Tibial nerve (tissue), 4 donors: Measurements from ENCODE around the gene ADAMTS17.

Source experiments
- EP300 ChIP-seq, 2 donors: sonication (generic); formaldehyde crosslinking; IDR thresholded peaks; one replicate each; pipeline ENCODE4 v1.6.1; 2017; ENCODE audit warnings: antibody characterized with exemption in 2 of 2, mild to moderate bottlenecking in 1 of 2
- POLR2A ChIP-seq, 2 donors: fragments of 450-650 bp; IDR thresholded peaks; one replicate each; pipeline ENCODE4 v1.6.1; 2017; ENCODE audit warnings: antibody characterized with exemption in 2 of 2, mild to moderate bottlenecking in 2 of 2, moderate library complexity in 2 of 2
- TF ChIP-seq, protein P1 (sequence below), 5 experiments: fragments of 200-600 bp in 3 of 5; fragments of 450-650 bp in 2 of 5; sonication (generic) in 3 of 5; IDR thresholded peaks; one replicate each; pipeline ENCODE4 v1.5.1; 2016 to 2019; ENCODE audit warnings: antibody characterized with exemption in 5 of 5, mild to moderate bottlenecking in 3 of 5, moderate library complexity in 2 of 5

DNA sequence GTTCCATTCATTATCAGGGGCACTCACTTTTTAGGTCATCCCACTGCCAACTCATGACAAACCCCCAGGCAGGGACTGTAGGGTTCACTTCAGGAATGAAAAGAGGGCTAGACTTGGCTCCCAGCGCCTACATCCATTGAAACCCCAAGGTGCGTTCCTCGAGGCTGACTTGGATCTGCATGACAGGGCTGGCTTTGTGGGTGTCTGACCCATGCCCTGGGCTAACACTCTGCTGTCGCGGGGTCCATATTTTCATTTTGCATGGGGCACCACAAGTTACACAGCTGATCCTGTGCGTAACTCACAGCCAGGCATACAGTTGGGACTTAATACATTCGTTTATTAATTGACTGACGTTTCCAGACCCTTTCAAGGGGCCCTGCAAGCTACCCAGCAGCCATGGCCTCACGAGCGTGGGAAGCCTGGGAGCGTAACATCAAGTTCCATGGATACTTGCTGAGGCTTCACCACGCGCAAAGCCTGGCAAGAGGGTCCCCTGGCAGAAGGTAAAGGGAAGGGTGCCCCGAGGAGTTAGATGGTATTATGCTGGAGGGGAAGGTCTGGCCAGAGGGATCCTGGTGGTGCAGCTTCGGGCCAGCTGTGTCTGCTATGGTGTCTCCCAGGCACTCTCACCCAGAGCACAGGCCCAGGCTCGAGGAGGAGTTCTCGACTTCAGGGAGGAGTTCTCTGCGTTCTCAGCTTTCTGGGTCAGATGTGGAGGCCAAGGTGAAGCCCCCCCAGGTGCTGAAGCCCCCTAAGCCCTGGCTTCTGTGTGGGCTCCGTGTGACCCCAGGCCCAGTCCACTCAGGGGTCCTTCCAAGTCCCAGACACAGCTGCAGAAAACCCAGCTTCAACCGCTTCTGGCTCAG, 85.4 kb downstream of the ADAMTS17 start:
- TF ChIP-seq, protein P1, sequence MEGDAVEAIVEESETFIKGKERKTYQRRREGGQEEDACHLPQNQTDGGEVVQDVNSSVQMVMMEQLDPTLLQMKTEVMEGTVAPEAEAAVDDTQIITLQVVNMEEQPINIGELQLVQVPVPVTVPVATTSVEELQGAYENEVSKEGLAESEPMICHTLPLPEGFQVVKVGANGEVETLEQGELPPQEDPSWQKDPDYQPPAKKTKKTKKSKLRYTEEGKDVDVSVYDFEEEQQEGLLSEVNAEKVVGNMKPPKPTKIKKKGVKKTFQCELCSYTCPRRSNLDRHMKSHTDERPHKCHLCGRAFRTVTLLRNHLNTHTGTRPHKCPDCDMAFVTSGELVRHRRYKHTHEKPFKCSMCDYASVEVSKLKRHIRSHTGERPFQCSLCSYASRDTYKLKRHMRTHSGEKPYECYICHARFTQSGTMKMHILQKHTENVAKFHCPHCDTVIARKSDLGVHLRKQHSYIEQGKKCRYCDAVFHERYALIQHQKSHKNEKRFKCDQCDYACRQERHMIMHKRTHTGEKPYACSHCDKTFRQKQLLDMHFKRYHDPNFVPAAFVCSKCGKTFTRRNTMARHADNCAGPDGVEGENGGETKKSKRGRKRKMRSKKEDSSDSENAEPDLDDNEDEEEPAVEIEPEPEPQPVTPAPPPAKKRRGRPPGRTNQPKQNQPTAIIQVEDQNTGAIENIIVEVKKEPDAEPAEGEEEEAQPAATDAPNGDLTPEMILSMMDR (IDR thresholded peaks at IDR 0.05) = no peak
- no peak for TF ChIP-seq POLR2A (IDR thresholded peaks at IDR 0.05)
- TF ChIP-seq EP300 (IDR thresholded peaks at IDR 0.05) = no peak
